Activated T-helper 17 cell treated with anti-CD3 and anti-CD28 coated beads, Interleukin-2, amount 50 U/mL, for 72 hours (primary cell): Measurements from ENCODE around the gene MCAM. TPM values are rescaled to one million over a fixed set of nuclear protein-coding genes. Genes with fewer than 3 reads are reported as not detected.

Source experiments
- ATAC-seq: fragments of 150-1000 bp; cut with Tn5 transposase; replicated peaks from 2 replicates; pipeline ENCODE4 v1.10.0; 2021; ENCODE audit warnings: mild to moderate bottlenecking, moderate library complexity
- H3K27ac Mint-ChIP-seq: one replicate; pipeline ENCODE4 v1.8.0; 2022; ENCODE audit warnings: mixed read lengths
- H3K27me3 Mint-ChIP-seq: one replicate; pipeline ENCODE4 v1.8.0; 2022; ENCODE audit warnings: mixed read lengths
- H3K36me3 Mint-ChIP-seq: one replicate; pipeline ENCODE4 v1.8.0; 2022; ENCODE audit warnings: low read depth, mild to moderate bottlenecking, mixed read lengths
- H3K4me1 Mint-ChIP-seq: one replicate; pipeline ENCODE4 v1.8.0; 2022; ENCODE audit warnings: mixed read lengths
- H3K4me3 Mint-ChIP-seq: one replicate; pipeline ENCODE4 v1.8.0; 2022; ENCODE audit warnings: mild to moderate bottlenecking, mixed read lengths
- H3K9me3 Mint-ChIP-seq: one replicate; pipeline ENCODE4 v1.8.0; 2022; ENCODE audit warnings: mixed read lengths
- total RNA-seq, 2 donors: library from RNA; stranded (reverse); gene quantifications; one replicate each; pipeline ENCODE4 v1.2.3, GENCODE V29; 2022

Gene MCAM
- total RNA-seq, 2 donors from 2014 or later, result 8.2 to 31.1 TPM

- Mint-ChIP-seq H3K27ac (no peak overlapping the region), H3K4me3 (no peak overlapping the region)
- ATAC-seq, result no peak
Measured at GRCh38 chr11:119290894-119291497, 25.9 kb downstream of the MCAM start.

DNA sequence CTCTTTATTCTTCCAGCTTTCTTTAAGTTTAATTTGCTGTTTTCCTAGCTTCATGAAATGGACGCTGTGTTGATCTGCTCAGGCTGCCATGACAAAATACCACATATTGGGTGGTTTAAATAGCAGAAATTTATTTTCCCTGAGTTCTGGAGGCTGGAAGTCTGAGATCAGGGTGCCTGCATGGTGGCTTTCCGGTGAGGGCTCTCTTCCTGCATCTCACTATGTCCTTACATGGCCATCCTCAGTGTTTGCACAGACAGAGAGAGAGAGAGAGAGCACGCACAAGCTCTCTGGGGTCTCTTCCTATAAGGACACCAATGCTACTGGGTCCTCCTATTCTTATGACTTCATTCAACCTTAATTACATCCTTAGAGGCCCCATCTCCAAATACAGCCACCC is 28.7 kb downstream of the MCAM start:
- H3K9me3 Mint-ChIP-seq, result no peaks in the 10 kb centered on the region
- H3K27me3 Mint-ChIP-seq, result no peaks in the 10 kb centered on the region
- peaks cover 87% of the 10 kb centered on the region for H3K36me3 Mint-ChIP-seq
- no peak overlapping the region for H3K4me3 Mint-ChIP-seq
- ATAC-seq, result no peak
- H3K27ac Mint-ChIP-seq, result no peak overlapping the region
- H3K4me1 Mint-ChIP-seq, result no peaks in the 10 kb centered on the region

More at GRCh38 chr11:119290894-119291497, 25.9 kb downstream of the MCAM start:
- peaks cover 81% of the 10 kb centered on the region for H3K36me3 Mint-ChIP-seq
- no peaks in the 10 kb centered on the region for H3K4me1 Mint-ChIP-seq
- no peaks in the 10 kb centered on the region for H3K9me3 Mint-ChIP-seq
- H3K27me3 Mint-ChIP-seq, result no peaks in the 10 kb centered on the region

DNA sequence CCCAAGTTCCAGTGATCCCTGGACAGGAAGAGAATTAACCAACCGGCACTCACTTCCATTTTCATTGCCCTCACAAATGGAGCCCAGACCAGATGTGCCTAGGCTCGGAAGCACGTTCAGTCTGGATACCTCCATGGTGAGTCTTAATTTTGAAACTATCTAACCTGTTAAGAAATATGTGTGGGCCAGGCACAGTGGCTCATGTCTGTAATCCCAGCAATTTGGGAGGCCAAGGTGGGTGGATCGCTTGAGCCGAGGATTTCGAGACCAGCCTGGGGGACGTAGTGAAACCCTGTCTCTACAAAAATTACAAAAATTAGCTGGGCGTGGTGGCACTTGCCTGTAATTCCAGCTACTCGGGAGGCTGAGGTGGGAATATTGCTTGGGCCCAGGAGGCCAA is 31.5 kb downstream of the MCAM start:
- no peak overlapping the region for H3K4me3 Mint-ChIP-seq
- H3K36me3 Mint-ChIP-seq, result peaks cover 79% of the 10 kb centered on the region
- no peaks in the 10 kb centered on the region for H3K9me3 Mint-ChIP-seq
- H3K27me3 Mint-ChIP-seq, result no peaks in the 10 kb centered on the region
- no peak for ATAC-seq
- H3K4me1 Mint-ChIP-seq, result peaks cover 5% of the 10 kb centered on the region
- no peak overlapping the region for H3K27ac Mint-ChIP-seq

DNA sequence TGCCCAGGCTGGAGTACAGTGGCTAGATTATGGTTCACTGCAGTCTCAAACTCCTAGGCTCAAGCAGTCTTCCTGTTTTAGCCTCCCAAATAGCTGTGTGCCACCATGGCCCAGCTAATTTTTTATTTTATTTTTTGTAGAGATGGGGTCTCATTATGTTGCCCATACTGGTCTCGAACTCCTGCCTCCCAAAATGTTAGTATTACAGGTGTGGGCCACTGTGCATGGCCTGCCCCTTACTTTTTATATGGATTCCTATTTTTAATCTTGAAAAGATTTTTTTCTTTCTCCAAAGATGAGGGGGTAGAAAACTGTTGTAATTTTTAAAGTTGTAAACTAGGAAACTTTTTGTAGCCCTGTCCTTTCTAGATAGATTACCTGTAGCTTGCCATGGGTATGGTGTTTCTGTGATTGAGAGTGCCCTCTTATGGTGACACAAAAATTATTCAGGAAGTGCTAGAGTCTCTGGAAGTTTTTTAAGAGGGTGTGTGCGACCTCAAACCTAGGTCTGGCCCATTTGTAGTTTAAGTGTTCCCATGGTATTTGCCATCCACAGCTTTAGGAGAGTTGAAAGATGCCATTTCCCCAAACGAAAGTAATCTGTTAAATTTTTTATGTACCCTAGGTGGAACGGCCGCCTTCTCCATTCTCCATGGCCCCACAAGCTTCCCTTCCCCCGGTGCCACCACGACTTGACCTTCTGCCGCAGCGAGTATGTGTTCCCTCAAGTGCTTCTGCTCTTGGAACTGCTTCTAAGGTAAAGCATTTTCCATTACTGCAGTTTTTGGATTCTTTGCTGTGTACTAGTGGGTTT is 32.4 kb downstream of the MCAM start:
- Mint-ChIP-seq H3K4me3 (no peak overlapping the region), H3K27me3 (no peaks in the 10 kb centered on the region), H3K27ac (peak overlapping the region; percentile 64), H3K36me3 (peaks cover 83% of the 10 kb centered on the region), H3K9me3 (no peaks in the 10 kb centered on the region), H3K4me1 (peaks cover 5% of the 10 kb centered on the region)
- peak; percentile 88 for ATAC-seq

DNA sequence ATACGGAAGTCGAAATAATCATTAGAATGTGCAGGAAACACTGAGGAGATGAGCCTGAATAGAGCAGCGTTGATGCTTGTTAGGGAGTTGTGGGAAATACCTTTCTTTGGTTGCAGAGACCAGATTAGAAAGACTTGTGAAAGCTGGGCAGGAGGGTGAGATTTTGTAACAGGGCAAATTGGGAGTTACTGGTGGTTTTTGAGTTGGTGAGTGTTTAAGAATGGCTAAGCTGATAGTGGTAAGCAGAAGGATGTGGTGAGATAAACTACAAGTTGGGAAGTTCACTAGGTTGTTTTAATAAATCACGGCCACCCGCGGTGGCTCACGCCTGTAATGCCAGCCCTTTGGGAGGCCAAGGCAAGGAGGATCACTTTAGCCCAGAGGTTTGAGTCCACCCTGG is 34.4 kb downstream of the MCAM start:
- Mint-ChIP-seq H3K36me3 (peaks cover 83% of the 10 kb centered on the region), H3K9me3 (no peaks in the 10 kb centered on the region), H3K27me3 (no peaks in the 10 kb centered on the region), H3K4me1 (peaks cover 5% of the 10 kb centered on the region), H3K27ac (no peak overlapping the region), H3K4me3 (no peak overlapping the region)
- no peak for ATAC-seq

DNA sequence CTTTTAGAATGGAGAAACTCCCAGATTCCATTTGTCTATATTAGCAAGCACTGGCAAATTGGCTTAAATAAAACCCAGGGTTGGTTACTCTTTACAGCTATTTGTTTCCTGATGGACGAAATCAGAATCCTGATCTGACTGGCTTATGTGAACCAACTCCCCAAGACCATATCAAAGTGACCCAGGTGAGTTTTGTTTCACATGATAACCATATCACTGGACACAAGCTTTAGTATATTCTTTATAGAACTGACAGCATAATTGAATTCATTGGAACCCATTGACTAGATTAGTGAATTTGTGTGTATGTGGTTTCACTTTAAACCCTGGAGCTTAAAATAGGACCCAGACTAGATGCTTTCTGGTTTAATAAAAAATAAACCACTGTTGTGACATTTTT is 39.3 kb downstream of the MCAM start:
- H3K27me3 Mint-ChIP-seq, result no peaks in the 10 kb centered on the region
- H3K27ac Mint-ChIP-seq, result no peak overlapping the region
- H3K4me3 Mint-ChIP-seq, result no peak overlapping the region
- H3K36me3 Mint-ChIP-seq, result peaks cover 96% of the 10 kb centered on the region
- H3K9me3 Mint-ChIP-seq, result no peaks in the 10 kb centered on the region
- ATAC-seq, result no peak
- H3K4me1 Mint-ChIP-seq, result peaks cover 5% of the 10 kb centered on the region

DNA sequence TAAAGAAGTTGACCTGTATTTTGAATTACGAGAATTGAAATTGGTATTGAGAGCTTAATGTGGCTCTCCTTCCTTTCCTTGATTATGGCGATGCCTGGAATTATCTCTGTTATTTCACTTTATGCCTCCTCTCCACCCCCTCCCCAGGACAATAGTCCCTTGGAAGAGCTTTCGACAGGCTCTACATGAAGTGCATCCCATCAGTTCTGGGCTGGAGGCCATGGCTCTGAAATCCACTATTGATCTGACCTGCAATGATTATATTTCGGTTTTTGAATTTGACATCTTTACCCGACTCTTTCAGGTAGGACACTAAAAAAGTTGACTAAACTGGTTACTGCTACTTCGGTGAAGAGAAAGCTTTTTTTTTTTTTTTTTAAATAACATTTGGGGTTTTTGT is 43.2 kb downstream of the MCAM start:
- no peak overlapping the region for H3K27ac Mint-ChIP-seq
- H3K36me3 Mint-ChIP-seq, result peaks cover 71% of the 10 kb centered on the region
- no peak overlapping the region for H3K4me3 Mint-ChIP-seq
- no peak for ATAC-seq
- no peaks in the 10 kb centered on the region for H3K9me3 Mint-ChIP-seq
- no peaks in the 10 kb centered on the region for H3K4me1 Mint-ChIP-seq
- no peaks in the 10 kb centered on the region for H3K27me3 Mint-ChIP-seq

DNA sequence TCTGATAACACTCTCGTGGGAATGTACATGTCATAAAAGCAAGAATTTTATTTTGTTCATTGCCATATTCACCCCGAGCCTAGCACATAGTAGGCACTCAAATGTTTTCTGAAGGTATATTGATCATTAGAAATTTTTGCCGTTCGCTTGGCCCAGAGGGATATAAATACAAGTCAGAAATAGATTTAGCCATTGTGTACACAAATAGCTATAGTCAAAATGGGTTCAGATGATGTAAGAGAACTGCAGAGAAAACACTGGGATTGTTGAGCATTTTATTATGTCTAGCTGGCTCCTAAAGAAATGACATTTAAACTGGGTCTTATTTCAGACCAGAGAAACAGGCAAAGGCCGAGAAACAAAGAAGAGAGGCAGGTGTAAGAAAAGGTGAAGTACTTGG is 49.3 kb downstream of the MCAM start:
- no peaks in the 10 kb centered on the region for H3K9me3 Mint-ChIP-seq
- ATAC-seq, result no peak
- H3K36me3 Mint-ChIP-seq, result peaks cover 10% of the 10 kb centered on the region
- no peaks in the 10 kb centered on the region for H3K27me3 Mint-ChIP-seq
- H3K4me1 Mint-ChIP-seq, result peaks cover 18% of the 10 kb centered on the region
- no peak overlapping the region for H3K27ac Mint-ChIP-seq
- H3K4me3 Mint-ChIP-seq, result peak overlapping the region; percentile 66

- peak; percentile 42 for ATAC-seq
- H3K4me1 Mint-ChIP-seq, result peaks cover 18% of the 10 kb centered on the region
- H3K36me3 Mint-ChIP-seq, result peaks cover under 1% of the 10 kb centered on the region
- no peaks in the 10 kb centered on the region for H3K27me3 Mint-ChIP-seq
- H3K9me3 Mint-ChIP-seq, result no peaks in the 10 kb centered on the region
- peak overlapping the region; percentile 66 for H3K4me3 Mint-ChIP-seq
- peak overlapping the region; percentile 74 for H3K27ac Mint-ChIP-seq
Measured at GRCh38 chr11:119266517-119267255, 50.2 kb downstream of the MCAM start.

- Mint-ChIP-seq H3K4me3 (peak overlapping the region; percentile 66), H3K4me1 (peaks cover 18% of the 10 kb centered on the region), H3K27ac (peak overlapping the region; percentile 74), H3K36me3 (no peaks in the 10 kb centered on the region), H3K27me3 (no peaks in the 10 kb centered on the region), H3K9me3 (no peaks in the 10 kb centered on the region)
- ATAC-seq, result peak; percentile 51
Measured at GRCh38 chr11:119266063-119266462, 50.9 kb downstream of the MCAM start.

DNA sequence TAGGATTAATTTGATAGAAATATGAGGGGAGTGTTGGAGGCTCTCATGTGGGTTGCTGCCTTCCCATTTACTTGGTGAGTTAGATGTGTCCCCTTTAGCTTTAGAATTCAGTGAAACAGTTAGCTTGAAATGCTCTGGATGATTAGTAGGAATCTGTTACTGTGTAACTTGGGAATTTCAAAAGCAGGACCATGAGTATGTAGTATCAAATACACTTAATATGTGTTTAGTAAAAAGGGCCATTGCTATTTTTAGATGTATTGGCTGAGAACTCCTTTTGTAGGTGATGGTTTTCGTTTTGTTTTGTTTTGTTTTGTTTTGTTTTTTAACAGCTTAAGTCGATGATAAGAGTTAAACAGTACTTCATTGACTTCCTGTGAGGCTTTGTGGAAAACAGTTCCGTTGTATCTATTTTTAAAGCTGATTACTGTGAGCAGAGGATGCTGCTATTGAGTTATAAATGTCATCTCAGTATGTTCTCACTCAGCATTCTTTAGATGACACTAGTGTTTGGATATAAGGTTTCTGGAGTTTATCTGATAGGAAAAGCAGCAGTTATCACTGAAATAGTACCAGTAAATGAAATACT is 53.5 kb downstream of the MCAM start:
- peak; percentile 25 for ATAC-seq
- H3K4me1 Mint-ChIP-seq, result peaks cover 37% of the 10 kb centered on the region
- no peaks in the 10 kb centered on the region for H3K9me3 Mint-ChIP-seq
- H3K36me3 Mint-ChIP-seq, result no peaks in the 10 kb centered on the region
- H3K4me3 Mint-ChIP-seq, result no peak overlapping the region
- H3K27ac Mint-ChIP-seq, result no peak overlapping the region
- no peaks in the 10 kb centered on the region for H3K27me3 Mint-ChIP-seq

DNA sequence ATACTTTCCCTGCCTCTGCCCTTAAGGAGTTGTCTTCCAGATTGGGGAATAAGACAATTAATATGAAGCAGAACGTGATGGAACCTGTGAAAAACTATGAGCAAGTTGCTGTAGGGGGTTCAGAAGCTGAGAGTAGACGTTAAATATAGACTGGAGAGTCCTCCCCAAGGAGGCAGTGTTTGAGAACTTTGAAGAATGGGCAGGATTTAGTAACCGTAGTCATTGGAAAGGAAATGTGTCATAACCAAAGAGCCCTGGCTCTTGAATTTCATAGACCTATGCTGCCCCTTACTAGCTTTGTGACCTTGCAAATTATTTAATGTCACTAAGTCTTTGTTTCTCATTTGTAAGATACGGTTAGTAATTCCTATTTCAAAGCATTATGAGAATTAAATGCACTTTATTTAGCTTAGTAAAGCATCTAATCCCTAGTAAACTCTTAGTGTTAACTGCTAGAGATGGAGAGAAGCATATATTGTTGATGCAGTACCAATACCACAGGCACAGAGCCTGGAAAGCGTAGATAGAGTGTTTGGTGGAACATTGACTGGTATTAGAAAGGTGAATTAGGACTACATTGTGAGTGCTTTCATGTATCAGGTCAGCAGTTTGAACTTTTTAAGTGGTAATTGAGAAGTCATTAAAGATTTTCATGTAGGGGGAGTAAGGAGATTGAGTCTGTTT is 54.1 kb downstream of the MCAM start:
- Mint-ChIP-seq H3K4me3 (no peak overlapping the region), H3K36me3 (no peaks in the 10 kb centered on the region), H3K27ac (no peak overlapping the region), H3K27me3 (no peaks in the 10 kb centered on the region), H3K4me1 (peaks cover 42% of the 10 kb centered on the region), H3K9me3 (no peaks in the 10 kb centered on the region)
- ATAC-seq, result peak; percentile 84

DNA sequence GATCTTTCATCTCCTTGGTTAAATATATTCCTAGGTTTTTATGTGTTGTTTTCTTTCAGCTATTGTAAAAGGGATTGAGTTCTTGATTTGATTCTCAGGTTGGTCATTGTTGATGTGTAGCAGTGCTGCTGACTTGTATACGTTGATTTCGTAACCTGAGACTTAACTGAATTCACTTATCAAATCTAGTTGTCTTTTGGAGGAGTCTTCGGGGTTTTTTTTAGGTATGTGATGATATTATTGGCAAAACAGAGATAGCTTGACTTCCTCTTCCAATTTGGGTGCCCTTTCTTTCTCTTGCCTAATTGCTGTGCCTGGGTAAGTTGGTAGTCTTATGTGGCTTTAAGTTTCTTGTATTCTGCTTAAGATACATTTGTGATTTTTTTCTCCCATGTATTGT is 57.9 kb downstream of the MCAM start:
- H3K27ac Mint-ChIP-seq, result peak overlapping the region; percentile 77
- H3K9me3 Mint-ChIP-seq, result no peaks in the 10 kb centered on the region
- ATAC-seq, result no peak
- H3K27me3 Mint-ChIP-seq, result no peaks in the 10 kb centered on the region
- H3K4me1 Mint-ChIP-seq, result peaks cover 44% of the 10 kb centered on the region
- peak overlapping the region; percentile 50 for H3K4me3 Mint-ChIP-seq
- peaks cover 8% of the 10 kb centered on the region for H3K36me3 Mint-ChIP-seq
